B cell (primary cell): ENCODE data around the gene DSCAML1. TPM values are rescaled to one million over a fixed set of nuclear protein-coding genes. Genes with fewer than 3 reads are reported as not detected.

Source experiments
- ATAC-seq: fragments of 200-7000 bp; cut with Tn5 transposase; one replicate; pipeline ENCODE4 v1.10.0; 2021; ENCODE audit warnings: low read depth, mild to moderate bottlenecking, moderate number of reproducible peaks, moderate library complexity
- CTCF ChIA-PET: fragments of 350-600 bp; sonication (Branson Sonifier 250); formaldehyde crosslinking; loops from one replicate; lab custom pipeline; 2021; ENCODE audit warnings: antibody characterized with exemption, inconsistent platforms; lab: Charles Lee
- POLR2A ChIA-PET: fragments of 350-600 bp; sonication (Branson Sonifier 250); formaldehyde crosslinking; loops from one replicate; lab custom pipeline; 2021; ENCODE audit warnings: antibody characterized with exemption; lab: Charles Lee
- DNase-seq: peaks from one replicate; pipeline ENCODE4 v3.0.0; 2013
- H2AFZ ChIP-seq: 2 replicates; pipeline ENCODE4 v1.6.1; 2012; ENCODE audit warnings: mild to moderate bottlenecking, low read depth, low read length; ENCODE audit not compliant: insufficient read depth, poor library complexity, severe bottlenecking
- H3K27ac ChIP-seq, 2 donors: 1 replicate in 1 of 2; 2 replicates in 1 of 2; pipeline ENCODE4 v1.5.1; 2012 to 2013; ENCODE audit warnings: low read length in 2 of 2, mild to moderate bottlenecking in 2 of 2, moderate library complexity in 1 of 2
- H3K27me3 ChIP-seq, 4 experiments: fragments of 200-600 bp in 1 of 4; sonication (generic) in 1 of 4; replicated peaks in 1 of 4; 1 replicate in 2 of 4; 2 replicates in 2 of 4; pipeline versions ENCODE4 v1.6.1 to v1.7.0; 2013 to 2016; ENCODE audit warnings: low read length in 3 of 4, mild to moderate bottlenecking in 2 of 4, mixed read lengths in 1 of 4, moderate library complexity in 1 of 4; ENCODE audit not compliant: insufficient read depth in 4 of 4, control insufficient read depth in 3 of 4; ENCODE audit errors: control extremely low read depth in 1 of 4
- H3K36me3 ChIP-seq, 2 experiments: replicated peaks in 1 of 2; 1 replicate in 1 of 2; 2 replicates in 1 of 2; pipeline versions ENCODE4 v1.6.1 to v1.7.1; 2013; ENCODE audit warnings: low read length in 1 of 2; ENCODE audit not compliant: insufficient read depth in 2 of 2, control insufficient read depth in 1 of 2; ENCODE audit errors: control extremely low read depth in 1 of 2, extremely low read depth in 1 of 2
- H3K4me1 ChIP-seq, 2 donors: fragments of 200-600 bp in 1 of 2; sonication (generic) in 1 of 2; 1 replicate in 1 of 2; 2 replicates in 1 of 2; pipeline versions ENCODE4 v1.5.1 to v1.6.1; 2013 to 2017; ENCODE audit warnings: low read length in 2 of 2; ENCODE audit not compliant: control insufficient read depth in 2 of 2, insufficient read depth in 2 of 2
- H3K4me2 ChIP-seq: replicated peaks from 2 replicates; pipeline ENCODE3; 2012; ENCODE audit warnings: mild to moderate bottlenecking, low read depth, low read length; ENCODE audit not compliant: poor library complexity, severe bottlenecking
- H3K4me3 ChIP-seq, 5 experiments: fragments of 200-600 bp in 1 of 5; sonication (generic) in 1 of 5; 1 replicate in 3 of 5; 2 replicates in 2 of 5; pipeline versions ENCODE4 v1.5.1 to v1.7.0; 2011 to 2016; ENCODE audit warnings: low read length in 4 of 5, mild to moderate bottlenecking in 4 of 5, low read depth in 2 of 5, control low read depth in 1 of 5, moderate library complexity in 1 of 5; ENCODE audit not compliant: insufficient read depth in 1 of 5; ENCODE audit errors: control extremely low read depth in 1 of 5, extremely low read depth in 1 of 5
- H3K79me2 ChIP-seq: fragments of 200-600 bp; sonication (generic); one replicate; pipeline ENCODE4 v1.6.0; 2016; ENCODE audit warnings: low read length; ENCODE audit not compliant: control insufficient read depth, insufficient read depth
- H3K9ac ChIP-seq: fragments of 200-600 bp; sonication (generic); 2 replicates; pipeline ENCODE4 v1.6.1; 2017; ENCODE audit warnings: mild to moderate bottlenecking, low read length, moderate library complexity
- H3K9me3 ChIP-seq, 3 donors: one replicate each; pipeline versions ENCODE4 v1.6.1 to v1.7.1; 2013; ENCODE audit warnings: low read length in 2 of 3; ENCODE audit not compliant: control insufficient read depth in 2 of 3, insufficient read depth in 1 of 3; ENCODE audit errors: control extremely low read depth in 1 of 3
- H4K20me1 ChIP-seq: 2 replicates; pipeline ENCODE4 v1.6.0; 2012; ENCODE audit warnings: mild to moderate bottlenecking, low read length; ENCODE audit not compliant: insufficient read depth, control insufficient read depth, poor library complexity, severe bottlenecking
- H3K27ac Mint-ChIP-seq: one replicate; pipeline ENCODE4 v1.8.0; 2021; ENCODE audit warnings: mixed read lengths
- H3K27me3 Mint-ChIP-seq: one replicate; pipeline ENCODE4 v1.8.0; 2021; ENCODE audit warnings: mixed read lengths
- H3K4me1 Mint-ChIP-seq: one replicate; pipeline ENCODE4 v1.8.0; 2021; ENCODE audit warnings: mixed read lengths
- H3K4me3 Mint-ChIP-seq: one replicate; pipeline ENCODE4 v1.8.0; 2021; ENCODE audit warnings: mixed read lengths
- H3K9me3 Mint-ChIP-seq: one replicate; pipeline ENCODE4 v1.8.0; 2022; ENCODE audit warnings: mixed read lengths; ENCODE audit not compliant: insufficient read depth
- CTCF ChIP-seq: fragments of 200-600 bp; IDR thresholded peaks from one replicate; pipeline ENCODE4 v1.8.0; 2022; ENCODE audit warnings: antibody characterized with exemption, mild to moderate bottlenecking
- EZH2 ChIP-seq: IDR thresholded peaks from 2 replicates; pipeline ENCODE4 v1.6.1; 2012; ENCODE audit warnings: borderline replicate concordance, low read depth, mild to moderate bottlenecking, moderate library complexity, low read length; ENCODE audit not compliant: insufficient read depth, poor library complexity, severe bottlenecking
- WGBS: methylation state at CpG from one replicate; pipeline ENCODE4 v1.1.5; 2013; ENCODE audit warnings: missing lambda C conversion rate; ENCODE audit not compliant: insufficient coverage; 5-methylcytosine and 5-hydroxymethylcytosine counted together
- intact Hi-C: fragments of 100-400 bp; cut with micrococcal nuclease; formaldehyde crosslinking; loops from one replicate; pipeline ENCODE4 v1.10.0; 2022
- polyA plus RNA-seq: library from polyadenylated mRNA; depleted of rRNA; stranded (reverse); fragments of >200 nt; gene quantifications from 2 replicates; pipeline ENCODE4 v1.2.3, GENCODE V29; 2012
- total RNA-seq, 2 donors: library from RNA; stranded (reverse); fragments of 120-200 nt in 1 of 2; gene quantifications; 1 replicate in 1 of 2; 2 replicates in 1 of 2; pipeline versions ENCODE4 v1.2.3 to v1.2.4, GENCODE V29; 2013 to 2022

DSCAML1 gene
- total and polyA plus RNA-seq, 2 donors (not counting 1 experiment from before 2014, with no cell fraction given), result 1.2 to 6.2 TPM

GRCh38 chr11:117610045-117610444 lies 187.0 kb downstream of the DSCAML1 start:
- DNase-seq (no peak), ATAC-seq (no peak)
- no peak overlapping the region for H3K4me3 ChIP-seq
- H3K27ac ChIP-seq, result no peak overlapping the region
- H3K27me3 ChIP-seq, result peaks cover 0 to 13% (median 0%) of the 10 kb centered on the region in 4 experiments
- Mint-ChIP-seq H3K9me3 (no peaks in the 10 kb centered on the region), H3K27ac (no peak overlapping the region), H3K27me3 (peaks cover 15% of the 10 kb centered on the region), H3K4me1 (peaks cover 9% of the 10 kb centered on the region), H3K4me3 (no peak overlapping the region)
- CTCF ChIA-PET, result interaction anchor here (2.0 kb wide), 1 partner anchor 11 kb away, joined by 6 read pairs; no protein-coding TSS in a partner anchor
- no peaks in the 10 kb centered on the region for H3K36me3 ChIP-seq
- H3K4me2 ChIP-seq, result no peak overlapping the region
- H3K79me2 ChIP-seq, result no peaks in the 10 kb centered on the region
- peaks cover 0 to 3% of the 10 kb centered on the region in 2 donors for H3K4me1 ChIP-seq
- H3K9ac ChIP-seq, result no peak overlapping the region
- no peaks in the 10 kb centered on the region for H4K20me1 ChIP-seq
- POLR2A ChIA-PET, result no interaction called here
- H2AFZ ChIP-seq, result no peak overlapping the region
- TF ChIP-seq EZH2, result no peak
- no peak for TF ChIP-seq CTCF
- intact Hi-C loops, result no loop called here
- WGBS, result no CpG with 5 or more reads among the region's 4 CpGs
- H3K9me3 ChIP-seq, result peaks cover 0 to 5% (median 0%) of the 10 kb centered on the region in 3 donors

GRCh38 chr11:117607449-117607848 lies 189.6 kb downstream of the DSCAML1 start:
- Histone ChIP-seq H2AFZ (no peak overlapping the region), H3K27ac (no peak overlapping the region), H3K9me3 (no peaks in the 10 kb centered on the region), H3K9ac (no peak overlapping the region), H3K79me2 (no peaks in the 10 kb centered on the region), H3K4me3 (no peak overlapping the region), H4K20me1 (no peaks in the 10 kb centered on the region), H3K4me1 (peaks cover 0 to 3% of the 10 kb centered on the region in 2 donors), H3K4me2 (no peak overlapping the region), H3K36me3 (no peaks in the 10 kb centered on the region), H3K27me3 (peaks cover 0 to 3% (median 0%) of the 10 kb centered on the region in 4 experiments)
- H3K27me3 Mint-ChIP-seq, result peaks cover 12% of the 10 kb centered on the region
- H3K4me1 Mint-ChIP-seq, result peaks cover 9% of the 10 kb centered on the region
- ATAC-seq, result no peak
- intact Hi-C loops, result no loop called here
- ChIA-PET POLR2A (no interaction called here), CTCF (no interaction called here)
- no peak overlapping the region for H3K27ac Mint-ChIP-seq
- DNase-seq, result no peak
- H3K9me3 Mint-ChIP-seq, result no peaks in the 10 kb centered on the region
- H3K4me3 Mint-ChIP-seq, result no peak overlapping the region
- WGBS, result 92% methylated on average over 5 of the region's 5 CpGs
- TF ChIP-seq EZH2, result no peak
- no peak for TF ChIP-seq CTCF
